Activated CD8-positive, alpha-beta T cell treated with anti-CD3 and anti-CD28 coated beads, Interleukin-2, amount 10 ng/mL, durations not matched to agents 7 days and 5 days (primary cell): Measurements from ENCODE around the gene CMYA5. TPM values are rescaled to one million over a fixed set of nuclear protein-coding genes. Genes with fewer than 3 reads are reported as not detected.
A peak's percentile ranks its signal among the peaks of the same experiment; 100 is the strongest.

Experiments used
- ATAC-seq: fragments of 150-1000 bp; cut with Tn5 transposase; one replicate; pipeline ENCODE4 v1.10.0; 2021; ENCODE audit warnings: moderate library complexity
- CTCF ChIA-PET: fragments of 350-600 bp; sonication (Branson Sonifier 250); formaldehyde crosslinking; loops from one replicate; lab custom pipeline; 2021; ENCODE audit warnings: antibody characterized with exemption; lab: Charles Lee
- POLR2A ChIA-PET: fragments of 350-600 bp; sonication (Branson Sonifier 250); formaldehyde crosslinking; loops from one replicate; lab custom pipeline; 2021; ENCODE audit warnings: antibody characterized with exemption; lab: Charles Lee
- DNase-seq: peaks from one replicate; pipeline ENCODE4 v3.0.0-alpha.2; 2020
- H3K27ac Mint-ChIP-seq: one replicate; pipeline ENCODE4 v1.8.0; 2021; ENCODE audit warnings: mild to moderate bottlenecking, mixed read lengths
- H3K27me3 Mint-ChIP-seq: one replicate; pipeline ENCODE4 v1.8.0; 2021; ENCODE audit warnings: low read depth, mixed read lengths
- H3K36me3 Mint-ChIP-seq: one replicate; pipeline ENCODE4 v1.8.0; 2021; ENCODE audit warnings: low read depth, mixed read lengths
- H3K4me1 Mint-ChIP-seq: one replicate; pipeline ENCODE4 v1.8.0; 2021; ENCODE audit warnings: low read depth, mixed read lengths
- H3K4me3 Mint-ChIP-seq: one replicate; pipeline ENCODE4 v1.8.0; 2021; ENCODE audit warnings: mild to moderate bottlenecking, mixed read lengths
- H3K9me3 Mint-ChIP-seq: one replicate; pipeline ENCODE4 v1.8.0; 2022; ENCODE audit warnings: mixed read lengths; ENCODE audit not compliant: insufficient read depth
- total RNA-seq, 2 experiments: library from RNA; stranded (reverse); gene quantifications; one replicate each; pipeline ENCODE4 v1.2.3, GENCODE V29; 2021

Gene CMYA5
- total RNA-seq, 2 experiments from 2014 or later: 0.18 to 0.40 TPM

- CTCF ChIA-PET: interaction anchor here (1.7 kb wide), 1 partner anchor 16 kb away, joined by 4 read pairs; no protein-coding TSS in a partner anchor
- ATAC-seq (no peak), DNase-seq (no peak)
- Mint-ChIP-seq H3K4me1 (peaks cover 9% of the 10 kb centered on the region), H3K36me3 (peaks cover 54% of the 10 kb centered on the region), H3K27ac (no peak overlapping the region), H3K9me3 (peaks cover 5% of the 10 kb centered on the region), H3K27me3 (no peaks in the 10 kb centered on the region), H3K4me3 (no peak overlapping the region)
- POLR2A ChIA-PET: no interaction called here
These were observed 2.8 kb upstream of the CMYA5 start for GRCh38 chr5:79686799-79687198.

- H3K4me1 Mint-ChIP-seq: peaks cover 5% of the 10 kb centered on the region
- CTCF ChIA-PET: interaction anchor here (1.1 kb wide), 1 partner anchor 170 kb away, joined by 3 read pairs; no protein-coding TSS in a partner anchor
- POLR2A ChIA-PET: no interaction called here
These were observed 1.7 kb upstream of the CMYA5 start for GRCh38 chr5:79687889-79688288.

GRCh38 chr5:79691007-79691406 is 1.4 kb downstream of the CMYA5 start:
- ChIA-PET CTCF (interaction anchor here (3.4 kb wide), 1 partner anchor 12 kb away, joined by 11 read pairs; no protein-coding TSS in a partner anchor), POLR2A (no interaction called here)
- ATAC-seq (no peak), DNase-seq (no peak)
- Mint-ChIP-seq H3K27me3 (no peaks in the 10 kb centered on the region), H3K4me1 (no peaks in the 10 kb centered on the region), H3K9me3 (peaks cover 5% of the 10 kb centered on the region), H3K4me3 (no peak overlapping the region), H3K36me3 (peaks cover 35% of the 10 kb centered on the region), H3K27ac (no peak overlapping the region)

More at GRCh38 chr5:79687889-79688288, 1.7 kb upstream of the CMYA5 start:
- H3K36me3 Mint-ChIP-seq: peaks cover 47% of the 10 kb centered on the region
- no peak overlapping the region for H3K27ac Mint-ChIP-seq
- H3K4me3 Mint-ChIP-seq: no peak overlapping the region
- peaks cover 5% of the 10 kb centered on the region for H3K9me3 Mint-ChIP-seq
- no peak for DNase-seq
- no peaks in the 10 kb centered on the region for H3K27me3 Mint-ChIP-seq
- no peak for ATAC-seq

GRCh38 chr5:79692596-79692995 is 3.0 kb downstream of the CMYA5 start:
- peaks cover 5% of the 10 kb centered on the region for H3K9me3 Mint-ChIP-seq
- CTCF ChIA-PET: interaction anchor here (1.2 to 3.4 kb wide), 2 partner anchors 10 kb away, joined by 4 to 11 read pairs; no protein-coding TSS in a partner anchor
- H3K4me3 Mint-ChIP-seq: no peak overlapping the region
- H3K27ac Mint-ChIP-seq: no peak overlapping the region
- no peaks in the 10 kb centered on the region for H3K4me1 Mint-ChIP-seq
- ATAC-seq (no peak), DNase-seq (no peak)
- H3K27me3 Mint-ChIP-seq: no peaks in the 10 kb centered on the region
- POLR2A ChIA-PET: no interaction called here
- peaks cover 22% of the 10 kb centered on the region for H3K36me3 Mint-ChIP-seq

GRCh38 chr5:79694183-79694582 is 4.5 kb downstream of the CMYA5 start:
- ATAC-seq (no peak), DNase-seq (no peak)
- H3K27ac Mint-ChIP-seq: no peak overlapping the region
- no peak overlapping the region for H3K4me3 Mint-ChIP-seq
- POLR2A ChIA-PET: no interaction called here
- H3K36me3 Mint-ChIP-seq: peaks cover 9% of the 10 kb centered on the region
- CTCF ChIA-PET: interaction anchor here (1.2 to 3.4 kb wide), 2 partner anchors 9 to 162 kb away, joined by 3 to 11 read pairs; no protein-coding TSS in a partner anchor
- no peaks in the 10 kb centered on the region for H3K9me3 Mint-ChIP-seq
- H3K4me1 Mint-ChIP-seq: no peaks in the 10 kb centered on the region
- H3K27me3 Mint-ChIP-seq: no peaks in the 10 kb centered on the region

GRCh38 chr5:79694652-79695051 is 5.0 kb downstream of the CMYA5 start:
- Mint-ChIP-seq H3K27me3 (no peaks in the 10 kb centered on the region), H3K9me3 (no peaks in the 10 kb centered on the region), H3K36me3 (peaks cover 8% of the 10 kb centered on the region), H3K4me1 (peaks cover 4% of the 10 kb centered on the region), H3K4me3 (no peak overlapping the region), H3K27ac (no peak overlapping the region)
- POLR2A ChIA-PET: no interaction called here
- CTCF ChIA-PET: interaction anchor here (1.2 to 3.4 kb wide), 2 partner anchors 8 to 162 kb away, joined by 3 to 11 read pairs; no protein-coding TSS in a partner anchor
- DNase-seq (no peak), ATAC-seq (no peak)

- Mint-ChIP-seq H3K27ac (no peak overlapping the region), H3K9me3 (no peaks in the 10 kb centered on the region), H3K4me3 (no peak overlapping the region), H3K36me3 (peaks cover 3% of the 10 kb centered on the region), H3K27me3 (no peaks in the 10 kb centered on the region), H3K4me1 (peaks cover 8% of the 10 kb centered on the region)
- ChIA-PET POLR2A (no interaction called here), CTCF (interaction anchor here (0.7 to 1.4 kb wide), 2 partner anchors 13 to 79 kb away, joined by 3 to 4 read pairs; no protein-coding TSS in a partner anchor)
- ATAC-seq: no peak
- no peak for DNase-seq
These were observed 5.9 kb downstream of the CMYA5 start for GRCh38 chr5:79695526-79695925.

GRCh38 chr5:79697222-79698170 is 7.9 kb downstream of the CMYA5 start:
- POLR2A ChIA-PET: no interaction called here
- no peak for ATAC-seq
- Mint-ChIP-seq H3K4me3 (no peak overlapping the region), H3K27ac (no peak overlapping the region), H3K4me1 (peaks cover 8% of the 10 kb centered on the region), H3K36me3 (no peaks in the 10 kb centered on the region), H3K27me3 (no peaks in the 10 kb centered on the region), H3K9me3 (no peaks in the 10 kb centered on the region)
- CTCF ChIA-PET: interaction anchor here (0.7 to 1.0 kb wide), 2 partner anchors 93 to 565 kb away, joined by 3 read pairs; no protein-coding TSS in a partner anchor
- DNase-seq: no peak

- no peaks in the 10 kb centered on the region for H3K36me3 Mint-ChIP-seq
- ChIA-PET CTCF (no interaction called here), POLR2A (no interaction called here)
- peak overlapping the region; percentile 43 for H3K27ac Mint-ChIP-seq
- ATAC-seq (no peak), DNase-seq (no peak)
- no peaks in the 10 kb centered on the region for H3K9me3 Mint-ChIP-seq
- H3K4me1 Mint-ChIP-seq: peaks cover 12% of the 10 kb centered on the region
- H3K27me3 Mint-ChIP-seq: no peaks in the 10 kb centered on the region
- no peak overlapping the region for H3K4me3 Mint-ChIP-seq
These were observed 10.2 kb downstream of the CMYA5 start for GRCh38 chr5:79699763-79700400.

GRCh38 chr5:79702606-79703380 is 13.2 kb downstream of the CMYA5 start:
- POLR2A ChIA-PET: no interaction called here
- Mint-ChIP-seq H3K4me1 (peaks cover 12% of the 10 kb centered on the region), H3K27ac (peak overlapping the region; percentile 31), H3K4me3 (no peak overlapping the region), H3K27me3 (no peaks in the 10 kb centered on the region), H3K9me3 (no peaks in the 10 kb centered on the region), H3K36me3 (peaks cover 2% of the 10 kb centered on the region)
- peak; percentile 27 for ATAC-seq
- CTCF ChIA-PET: interaction anchor here (0.9 to 5.2 kb wide), 22 partner anchors 9 to 381 kb away, joined by 3 to 22 read pairs (median 4); partner anchors contain the start of gene CMYA5
- DNase-seq: peak; percentile 65

GRCh38 chr5:79703381-79703645 is 13.7 kb downstream of the CMYA5 start:
- ChIA-PET POLR2A (no interaction called here), CTCF (interaction anchor here (0.9 to 5.2 kb wide), 19 partner anchors 8 to 381 kb away, joined by 3 to 22 read pairs (median 5); no protein-coding TSS in a partner anchor)
- Mint-ChIP-seq H3K36me3 (peaks cover 2% of the 10 kb centered on the region), H3K4me3 (no peak overlapping the region), H3K27ac (no peak overlapping the region), H3K27me3 (no peaks in the 10 kb centered on the region), H3K9me3 (no peaks in the 10 kb centered on the region), H3K4me1 (peaks cover 12% of the 10 kb centered on the region)
- no peak for DNase-seq
- no peak for ATAC-seq
